Neuronal stem cell (in vitro differentiated cells): ENCODE data around the gene SLC9B2.
A peak's percentile ranks its signal among the peaks of the same experiment; 100 is the strongest.

Source experiments
- DNase-seq: peaks from one replicate; pipeline ENCODE4 v3.0.0-alpha.2; 2013; ENCODE audit warnings: low spot score
- H2AFZ ChIP-seq: one replicate; pipeline ENCODE4 v1.6.1; 2013; ENCODE audit warnings: mild to moderate bottlenecking, low read length, inconsistent platforms
- H2AK5ac ChIP-seq: 2 replicates; pipeline ENCODE4 v1.6.1; 2013; ENCODE audit warnings: low read depth, mild to moderate bottlenecking, inconsistent platforms, low read length, moderate library complexity, mixed read lengths
- H2BK120ac ChIP-seq: 2 replicates; pipeline ENCODE4 v1.6.1; 2013; ENCODE audit warnings: low read depth, mild to moderate bottlenecking, inconsistent platforms, low read length, moderate library complexity, mixed read lengths
- H2BK12ac ChIP-seq: one replicate; pipeline ENCODE4 v1.6.1; 2013; ENCODE audit warnings: low read length, inconsistent platforms
- H2BK15ac ChIP-seq: 2 replicates; pipeline ENCODE4 v1.6.1; 2013; ENCODE audit warnings: mild to moderate bottlenecking, low read length, inconsistent platforms, mixed read lengths
- H2BK5ac ChIP-seq: one replicate; pipeline ENCODE4 v1.6.1; 2013; ENCODE audit warnings: inconsistent platforms, mild to moderate bottlenecking, low read length, moderate library complexity
- H3K14ac ChIP-seq: one replicate; pipeline ENCODE4 v1.6.1; 2013; ENCODE audit warnings: low read length, inconsistent platforms
- H3K18ac ChIP-seq: 2 replicates; pipeline ENCODE4 v1.6.1; 2013; ENCODE audit warnings: low read length, inconsistent platforms
- H3K23ac ChIP-seq: 2 replicates; pipeline ENCODE4 v1.6.1; 2013; ENCODE audit warnings: low read depth, mild to moderate bottlenecking, mixed read lengths, low read length, inconsistent platforms; ENCODE audit not compliant: poor library complexity
- H3K27ac ChIP-seq: replicated peaks from 3 replicates; pipeline ENCODE4 v1.5.1; 2013; ENCODE audit warnings: low read length, inconsistent platforms
- H3K27me3 ChIP-seq, 3 experiments: 2 replicates each; pipeline ENCODE4 v1.6.1; 2013; ENCODE audit warnings: low read length in 3 of 3, mild to moderate bottlenecking in 2 of 3, inconsistent platforms in 1 of 3, low read depth in 1 of 3, mixed read lengths in 1 of 3, moderate library complexity in 1 of 3; ENCODE audit not compliant: control insufficient read depth in 3 of 3, insufficient read depth in 3 of 3
- H3K36me3 ChIP-seq, 2 donors: replicated peaks in 1 of 2; 2 replicates each; pipeline ENCODE4 v1.6.1; 2013; ENCODE audit warnings: low read length in 2 of 2; ENCODE audit not compliant: control insufficient read depth in 2 of 2, insufficient read depth in 2 of 2
- H3K4ac ChIP-seq: 2 replicates; pipeline ENCODE4 v1.6.1; 2013; ENCODE audit warnings: inconsistent platforms, mild to moderate bottlenecking, low read length, moderate library complexity
- H3K4me1 ChIP-seq, 2 donors: 1 replicate in 1 of 2; 2 replicates in 1 of 2; pipeline ENCODE4 v1.6.1; 2013; ENCODE audit warnings: low read length in 2 of 2, low read depth in 1 of 2; ENCODE audit not compliant: control insufficient read depth in 2 of 2, insufficient read depth in 1 of 2
- H3K4me2 ChIP-seq: one replicate; pipeline ENCODE4 v1.6.1; 2013; ENCODE audit warnings: mild to moderate bottlenecking, low read length, inconsistent platforms; ENCODE audit not compliant: insufficient read depth, poor library complexity, severe bottlenecking
- H3K4me3 ChIP-seq, 2 donors: 2 replicates each; pipeline ENCODE4 v1.5.1; 2013; ENCODE audit warnings: low read length in 2 of 2, mild to moderate bottlenecking in 2 of 2, inconsistent platforms in 1 of 2, moderate library complexity in 1 of 2
- H3K79me1 ChIP-seq: one replicate; pipeline ENCODE4 v1.6.1; 2013; ENCODE audit warnings: low read depth, mild to moderate bottlenecking, inconsistent platforms, low read length, moderate library complexity
- H3K9ac ChIP-seq: one replicate; pipeline ENCODE4 v1.6.1; 2013; ENCODE audit warnings: mild to moderate bottlenecking, low read depth, low read length, inconsistent platforms; ENCODE audit not compliant: poor library complexity
- H3K9me3 ChIP-seq, 2 donors: replicated peaks in 1 of 2; 2 replicates each; pipeline versions ENCODE3 to v1.6.1; 2013; ENCODE audit warnings: low read length in 2 of 2, mild to moderate bottlenecking in 2 of 2, inconsistent platforms in 1 of 2, low read depth in 1 of 2, mixed read lengths in 1 of 2, moderate library complexity in 1 of 2; ENCODE audit not compliant: control insufficient read depth in 2 of 2, insufficient read depth in 1 of 2
- H4K8ac ChIP-seq: one replicate; pipeline ENCODE4 v1.6.1; 2013; ENCODE audit warnings: low read depth, mild to moderate bottlenecking, inconsistent platforms, low read length, moderate library complexity
- H4K91ac ChIP-seq: one replicate; pipeline ENCODE4 v1.6.1; 2013; ENCODE audit warnings: low read length, low read depth, mild to moderate bottlenecking, inconsistent platforms; ENCODE audit not compliant: poor library complexity
- WGBS, 2 donors: extraction: QIAGEN DNeasy Blood & Tissue Kit; methylation state at CpG; one replicate each; pipeline ENCODE4 v1.1.7; 2013; ENCODE audit warnings: missing lambda C conversion rate in 2 of 2, mixed read lengths in 1 of 2; ENCODE audit not compliant: insufficient read length in 2 of 2, insufficient replicate concordance in 1 of 2; ENCODE audit errors: extremely low coverage in 2 of 2; 5-methylcytosine and 5-hydroxymethylcytosine counted together

SLC9B2 gene

GRCh38 chr4:103044183-103044582 lies 32.4 kb downstream of the SLC9B2 start:
- no peak overlapping the region for H3K27ac ChIP-seq
- H2BK12ac ChIP-seq = no peak overlapping the region

GRCh38 chr4:103036169-103036568 lies 40.4 kb downstream of the SLC9B2 start:
- Histone ChIP-seq H3K4me2 (no peak overlapping the region), H3K27me3 (no peaks in the 10 kb centered on the region), H3K23ac (no peak overlapping the region), H3K14ac (no peak overlapping the region), H3K36me3 (no peaks in the 10 kb centered on the region), H3K79me1 (no peaks in the 10 kb centered on the region), H2BK5ac (no peak overlapping the region), H3K4me3 (no peak overlapping the region), H3K4ac (no peak overlapping the region), H4K91ac (no peak overlapping the region), H4K8ac (no peak overlapping the region), H2BK15ac (no peak overlapping the region), H3K27ac (no peak overlapping the region), H2BK120ac (no peak overlapping the region), H3K9ac (no peak overlapping the region), H2AK5ac (no peak overlapping the region), H2AFZ (no peak overlapping the region), H2BK12ac (no peak overlapping the region), H3K9me3 (peaks cover 0 to 2% of the 10 kb centered on the region in 2 donors), H3K4me1 (no peaks in the 10 kb centered on the region), H3K18ac (no peak overlapping the region)
- WGBS, 2 donors = no CpG with 5 or more reads among the region's 2 CpGs
- no peak for DNase-seq

More at GRCh38 chr4:103044183-103044582, 32.4 kb downstream of the SLC9B2 start:
- H3K27me3 ChIP-seq = no peaks in the 10 kb centered on the region
- no peak overlapping the region for H2AFZ ChIP-seq
- no peak overlapping the region for H2BK120ac ChIP-seq
- WGBS, 2 donors = no CpG with 5 or more reads among the region's 2 CpGs
- H3K4ac ChIP-seq = no peak overlapping the region
- H3K4me1 ChIP-seq = no peaks in the 10 kb centered on the region
- no peak overlapping the region for H4K91ac ChIP-seq
- peaks cover 0 to 29% of the 10 kb centered on the region in 2 donors for H3K36me3 ChIP-seq
- H3K9me3 ChIP-seq = no peaks in the 10 kb centered on the region
- H3K18ac ChIP-seq = no peak overlapping the region
- no peak overlapping the region for H2BK15ac ChIP-seq
- H2BK5ac ChIP-seq = no peak overlapping the region
- no peak overlapping the region for H3K23ac ChIP-seq
- DNase-seq = no peak
- H3K79me1 ChIP-seq = no peaks in the 10 kb centered on the region
- no peak overlapping the region for H3K4me2 ChIP-seq
- H4K8ac ChIP-seq = no peak overlapping the region
- H3K4me3 ChIP-seq = no peak overlapping the region
- H2AK5ac ChIP-seq = no peak overlapping the region
- H3K14ac ChIP-seq = no peak overlapping the region
- no peak overlapping the region for H3K9ac ChIP-seq

GRCh38 chr4:103032574-103032973 lies 44.0 kb downstream of the SLC9B2 start:
- Histone ChIP-seq H3K36me3 (peaks cover 0 to 8% of the 10 kb centered on the region in 2 donors), H3K9ac (no peak overlapping the region), H4K91ac (no peak overlapping the region), H2BK120ac (no peak overlapping the region), H3K27me3 (no peaks in the 10 kb centered on the region), H4K8ac (no peak overlapping the region), H3K9me3 (peaks cover 0 to 2% of the 10 kb centered on the region in 2 donors), H3K18ac (no peak overlapping the region), H3K27ac (no peak overlapping the region), H2AFZ (no peak overlapping the region), H2AK5ac (no peak overlapping the region), H3K79me1 (no peaks in the 10 kb centered on the region), H3K14ac (no peak overlapping the region), H3K23ac (no peak overlapping the region), H3K4me1 (no peaks in the 10 kb centered on the region), H2BK15ac (no peak overlapping the region), H3K4me3 (no peak overlapping the region), H3K4me2 (no peak overlapping the region), H2BK5ac (no peak overlapping the region), H3K4ac (no peak overlapping the region), H2BK12ac (no peak overlapping the region)
- WGBS, 2 donors = no CpG with 5 or more reads among the region's 2 CpGs
- DNase-seq = peak; percentile 9

GRCh38 chr4:103030791-103031190 lies 45.8 kb downstream of the SLC9B2 start:
- Histone ChIP-seq H4K91ac (no peak overlapping the region), H3K9ac (no peak overlapping the region), H2AK5ac (no peak overlapping the region), H3K27me3 (no peaks in the 10 kb centered on the region), H2BK12ac (no peak overlapping the region), H3K14ac (no peak overlapping the region), H4K8ac (no peak overlapping the region), H3K36me3 (peaks cover 0 to 8% of the 10 kb centered on the region in 2 donors), H3K27ac (no peak overlapping the region), H2BK120ac (no peak overlapping the region), H2BK5ac (no peak overlapping the region), H3K9me3 (peaks cover 0 to 2% of the 10 kb centered on the region in 2 donors), H3K4me3 (no peak overlapping the region), H3K4me1 (no peaks in the 10 kb centered on the region), H3K4ac (no peak overlapping the region), H2AFZ (no peak overlapping the region), H3K4me2 (no peak overlapping the region), H3K79me1 (no peaks in the 10 kb centered on the region), H3K23ac (no peak overlapping the region), H3K18ac (no peak overlapping the region), H2BK15ac (no peak overlapping the region)
- DNase-seq = no peak
- WGBS, 2 donors = no CpG with 5 or more reads among the region's 3 CpGs
